HG03442 (cell line): Measurements from ENCODE around the gene INF2.

Experiments used
- ATAC-seq: cut with Tn5 transposase; IDR thresholded peaks from one replicate; pipeline ENCODE4 v1.9.1; 2021; ENCODE audit warnings: mild to moderate bottlenecking, moderate library complexity; ENCODE audit not compliant: unreplicated experiment

Gene INF2

DNA sequence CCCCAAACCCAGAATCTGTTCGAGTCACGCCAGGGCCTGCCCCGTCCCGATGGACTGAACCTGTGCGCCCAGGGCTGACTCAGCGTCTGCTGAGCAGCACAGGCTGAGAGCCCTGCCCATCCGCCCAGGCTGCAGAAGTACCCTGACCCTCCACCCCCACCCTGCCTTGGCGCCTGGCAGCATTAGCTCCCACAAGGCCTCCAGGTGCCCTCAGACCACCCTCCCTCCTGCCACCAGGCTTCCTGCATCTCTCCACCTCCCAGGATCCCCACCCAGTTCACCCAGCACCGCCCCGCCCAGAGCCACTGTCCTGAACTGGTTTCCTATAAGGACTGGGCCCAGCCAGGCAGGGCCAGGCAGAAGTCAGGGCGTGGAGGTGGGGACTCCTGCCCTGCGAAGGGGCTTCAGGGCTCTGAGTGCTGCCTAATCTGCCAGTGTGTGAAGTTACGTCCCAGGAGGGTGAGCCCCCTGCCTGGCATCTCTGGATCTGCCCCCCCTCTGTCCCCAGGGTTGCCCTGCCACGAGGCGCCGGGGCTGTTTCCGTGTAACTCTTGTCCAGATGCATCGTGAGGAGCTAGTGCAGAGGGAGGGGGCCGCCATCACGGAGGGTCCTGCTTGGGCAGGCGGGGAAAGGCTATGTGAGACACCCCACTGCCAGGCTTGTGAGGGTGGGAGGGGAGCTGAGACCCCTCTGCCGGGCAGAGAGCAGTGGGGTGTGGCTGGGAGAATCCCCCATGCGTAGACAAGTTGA is 43.7 kb downstream of the INF2 start:
- no peak for ATAC-seq

DNA sequence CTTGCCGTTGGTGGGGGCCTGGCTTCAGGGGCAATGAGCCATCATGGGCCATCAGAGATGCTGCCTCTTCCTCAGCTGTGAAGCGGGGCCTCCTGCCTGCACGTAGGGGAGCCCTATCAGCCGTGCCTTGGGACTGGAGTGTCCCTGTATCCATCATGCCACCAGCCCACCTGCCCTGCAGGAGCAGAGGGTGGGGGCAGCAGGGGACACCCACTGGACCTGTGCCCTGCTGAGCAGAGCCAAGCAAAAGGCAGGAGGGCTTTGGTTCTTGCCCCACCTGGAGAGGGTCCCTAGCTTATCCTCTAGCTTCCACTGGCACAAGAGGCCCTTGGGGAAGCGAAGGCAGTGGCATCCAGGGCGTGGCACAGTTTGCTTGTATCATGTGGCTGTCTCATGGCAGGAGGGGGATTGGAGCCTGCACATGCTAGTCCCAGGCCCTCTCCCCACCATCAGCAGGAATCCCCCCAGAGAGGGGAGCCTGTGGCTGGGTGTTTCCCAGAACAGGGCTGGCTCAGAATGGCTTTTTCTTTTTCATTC is 44.7 kb downstream of the INF2 start:
- ATAC-seq: no peak

DNA sequence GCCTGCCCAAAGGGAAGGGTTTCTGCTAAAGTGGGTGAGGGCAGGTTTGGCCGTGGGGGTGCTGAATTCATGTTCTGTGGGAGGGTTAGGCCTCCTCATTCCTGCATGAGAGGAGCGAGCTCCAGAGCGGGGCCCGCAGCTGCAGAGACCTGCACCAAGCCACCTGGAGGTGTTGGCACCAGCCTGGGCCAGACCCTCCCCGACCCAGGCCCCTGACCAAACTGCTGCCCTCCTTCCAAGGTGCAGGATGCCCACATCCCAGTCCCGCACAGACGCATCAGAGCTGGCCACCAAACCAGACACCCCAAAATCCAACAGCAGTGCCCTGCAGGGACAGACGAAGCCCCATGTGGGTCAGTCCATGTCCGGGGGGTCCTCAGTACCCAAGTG is 45.2 kb downstream of the INF2 start:
- ATAC-seq: no peak

DNA sequence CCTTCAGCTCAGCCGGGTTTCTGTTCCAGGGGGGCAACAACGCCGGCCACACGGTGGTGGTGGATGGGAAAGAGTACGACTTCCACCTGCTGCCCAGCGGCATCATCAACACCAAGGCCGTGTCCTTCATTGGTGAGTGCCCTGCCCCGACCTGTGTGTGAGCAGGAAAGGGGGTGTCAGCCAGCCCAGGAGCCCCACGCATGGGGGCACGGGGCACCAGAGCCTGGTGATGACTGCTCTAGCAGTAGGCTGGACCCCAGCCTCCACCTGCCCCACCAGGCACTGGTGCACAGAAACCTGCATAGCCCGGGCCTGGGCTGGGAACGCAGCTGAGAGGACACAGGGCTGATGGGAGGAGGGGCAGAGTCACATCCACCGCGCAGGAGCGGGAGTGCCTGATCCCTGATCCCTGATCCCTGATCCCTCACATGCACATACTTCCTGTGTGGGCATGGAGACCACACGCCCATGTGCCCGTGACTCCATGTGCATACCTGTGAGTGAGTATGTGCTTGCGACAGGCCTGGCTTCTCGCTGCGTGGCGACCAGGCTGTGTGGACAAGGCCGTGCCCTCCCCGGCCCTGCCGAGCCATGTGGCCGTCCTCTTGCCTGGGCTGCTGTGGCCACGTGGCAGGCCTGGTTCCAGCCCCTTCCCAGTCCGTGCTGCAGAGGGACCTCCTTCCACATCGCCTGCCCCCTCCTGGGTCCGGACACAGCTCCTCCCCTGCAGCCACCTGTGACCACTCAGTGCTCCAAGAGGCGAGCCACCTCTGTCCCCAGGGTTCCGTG is 45.8 kb downstream of the INF2 start:
- ATAC-seq: no peak

DNA sequence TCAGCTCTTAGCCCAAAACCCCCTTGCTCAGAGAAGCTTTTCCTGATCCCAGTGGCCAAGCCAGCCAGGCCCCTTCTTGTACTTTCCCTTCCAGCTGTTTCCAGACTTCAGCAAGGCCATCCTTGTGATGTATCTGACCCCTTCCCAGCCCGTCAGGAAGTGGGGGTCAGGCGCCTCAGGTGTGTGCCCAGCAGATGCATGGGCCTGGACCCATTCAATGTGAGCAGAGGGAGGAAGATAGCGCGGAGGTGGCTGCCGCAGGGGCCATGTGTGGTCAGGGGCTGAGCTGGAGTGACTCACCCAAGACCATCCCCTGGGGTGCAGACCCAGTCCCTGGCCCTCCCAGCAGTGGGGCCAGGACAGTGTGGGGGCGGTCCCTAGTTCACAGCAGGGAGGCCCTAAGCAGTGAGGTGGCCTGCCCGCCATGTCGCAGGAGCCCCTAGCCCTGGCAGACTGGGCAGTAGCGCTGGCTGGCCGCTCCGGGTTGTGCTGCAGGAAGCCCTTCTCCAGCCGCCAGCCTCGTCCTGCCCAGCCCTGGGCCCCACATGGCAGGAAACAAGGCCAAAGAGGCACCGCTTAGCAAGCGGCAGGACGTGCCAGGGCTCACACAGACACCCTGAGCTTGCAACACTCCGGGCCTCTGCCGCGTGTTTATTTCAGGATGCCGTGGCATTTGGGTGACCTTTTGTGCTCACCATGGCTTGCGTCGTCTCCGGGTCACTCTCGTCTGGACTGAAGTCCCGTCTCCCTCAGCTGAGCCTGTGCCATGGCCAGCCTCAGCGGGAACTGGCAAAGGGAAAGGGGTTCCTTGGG is 46.6 kb downstream of the INF2 start:
- no peak for ATAC-seq

DNA sequence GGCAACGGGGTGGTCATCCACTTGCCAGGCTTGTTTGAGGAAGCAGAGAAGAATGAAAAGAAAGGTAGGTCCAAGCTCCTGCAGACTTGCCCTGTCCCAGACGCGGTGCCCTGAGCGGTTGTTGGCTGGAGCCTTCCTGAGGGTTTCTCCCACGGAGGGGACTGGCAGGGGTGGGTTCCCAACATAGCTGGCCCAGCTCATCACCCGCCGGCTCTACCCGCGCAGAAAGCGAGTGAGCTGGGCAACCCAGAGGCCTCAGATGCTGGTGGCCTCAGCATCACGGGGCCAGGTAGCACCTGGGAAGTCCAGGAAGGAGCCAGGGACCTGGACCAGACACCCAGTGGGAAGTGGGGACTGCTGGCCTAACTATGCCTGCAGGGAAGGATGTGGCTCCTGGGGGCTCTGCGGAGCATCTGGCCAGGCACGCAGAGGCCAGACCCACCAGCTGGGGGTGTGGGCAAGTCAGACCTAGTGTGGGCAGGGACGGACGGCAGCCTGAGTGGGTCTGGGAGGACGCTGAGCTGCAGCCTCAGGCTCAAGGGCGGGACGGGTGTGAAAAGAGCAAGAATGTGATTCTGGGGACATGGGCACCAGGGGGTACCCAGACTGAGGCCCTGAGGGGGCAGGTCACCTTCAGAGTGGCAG is 49.1 kb downstream of the INF2 start:
- no peak for ATAC-seq

DNA sequence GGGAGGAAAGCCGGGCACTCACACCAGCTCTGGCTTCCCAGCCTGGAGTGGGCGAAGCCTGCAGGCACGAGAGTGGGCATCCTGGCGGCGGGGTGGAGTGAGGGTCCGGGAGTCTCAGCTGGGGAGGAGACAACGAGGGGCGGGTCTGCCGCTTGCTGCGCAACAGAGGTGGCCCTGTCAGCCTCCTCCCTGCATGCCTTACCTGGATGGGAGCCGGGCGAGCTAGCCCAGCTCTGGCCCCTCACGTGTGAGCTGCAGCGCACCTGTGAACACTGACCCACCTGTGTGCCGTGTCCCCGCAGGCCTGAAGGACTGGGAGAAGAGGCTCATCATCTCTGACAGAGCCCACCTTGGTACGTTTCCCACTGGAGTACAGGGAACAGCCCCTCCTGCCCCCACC is 49.6 kb downstream of the INF2 start:
- ATAC-seq: no peak

DNA sequence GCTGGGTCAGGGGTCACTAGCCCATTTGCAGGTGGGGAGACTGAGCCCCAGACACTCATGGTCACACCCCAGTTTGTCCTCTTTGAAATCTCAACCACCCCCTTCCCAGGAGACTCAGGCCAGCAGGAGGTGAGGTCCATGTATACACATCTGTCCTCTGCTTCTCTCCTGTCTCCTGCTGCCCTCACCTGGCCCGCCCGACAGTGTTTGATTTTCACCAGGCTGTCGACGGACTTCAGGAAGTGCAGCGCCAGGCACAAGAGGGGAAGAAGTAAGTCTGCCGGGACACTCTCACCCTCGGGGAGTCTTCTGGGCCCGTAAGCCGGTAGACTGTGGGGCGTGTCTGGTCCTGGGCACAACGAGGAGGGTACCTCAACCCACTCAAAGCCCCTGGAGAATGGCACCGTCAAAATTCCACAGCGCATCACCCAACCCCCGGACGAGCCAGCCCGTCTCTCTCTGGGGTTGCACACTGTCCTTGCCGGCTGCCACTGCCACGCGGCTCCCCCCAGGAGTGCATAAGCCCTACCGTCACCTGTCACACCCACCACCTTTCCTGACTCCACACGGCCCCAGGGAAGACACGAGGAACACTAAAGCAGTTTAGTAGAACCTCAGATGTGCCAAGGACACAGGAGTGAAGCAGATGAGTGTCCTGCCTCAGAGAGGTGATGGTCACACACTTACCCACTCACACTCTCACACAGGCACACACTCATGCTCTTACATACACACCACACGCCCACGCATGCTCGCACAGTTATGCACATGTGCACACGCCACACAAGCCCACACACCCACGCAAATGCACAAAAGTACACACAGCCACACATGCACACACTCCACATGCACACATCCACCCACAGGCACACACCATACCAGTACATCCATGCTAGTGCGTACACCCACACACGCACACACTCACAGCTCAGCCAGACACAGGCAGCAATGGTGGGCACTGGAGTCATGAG is 50.4 kb downstream of the INF2 start:
- no peak for ATAC-seq

DNA sequence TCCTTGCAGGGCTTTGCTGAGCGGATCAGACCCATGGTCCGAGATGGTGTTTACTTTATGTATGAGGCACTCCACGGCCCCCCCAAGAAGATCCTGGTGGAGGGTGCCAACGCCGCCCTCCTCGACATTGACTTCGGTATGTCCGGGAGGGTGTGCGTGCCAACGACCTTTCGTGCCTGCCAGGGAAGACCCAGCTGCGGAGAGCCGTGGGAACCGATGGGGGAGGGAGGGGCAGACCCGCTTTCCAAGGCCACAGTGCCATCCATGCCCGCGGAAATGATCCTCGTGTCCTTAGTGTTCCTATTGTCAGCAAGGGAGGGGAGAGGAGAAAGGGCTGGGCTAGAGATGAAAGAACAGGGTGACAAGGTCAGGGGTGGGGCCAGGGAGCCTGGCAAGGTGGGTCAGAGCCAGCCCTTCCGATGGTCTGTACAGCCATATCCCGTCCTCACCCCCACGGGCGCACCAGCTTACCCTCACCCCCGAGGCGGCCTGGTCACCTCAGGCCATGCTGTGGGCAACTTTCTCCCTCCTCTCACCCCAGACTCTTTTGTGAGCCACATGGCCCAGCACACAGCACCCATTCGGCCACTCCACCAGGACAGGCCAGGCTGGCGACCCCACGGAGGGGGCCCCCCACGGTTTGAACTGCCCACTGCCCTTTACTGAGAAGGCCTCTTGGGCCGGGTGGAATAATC is 51.8 kb downstream of the INF2 start:
- ATAC-seq: no peak

DNA sequence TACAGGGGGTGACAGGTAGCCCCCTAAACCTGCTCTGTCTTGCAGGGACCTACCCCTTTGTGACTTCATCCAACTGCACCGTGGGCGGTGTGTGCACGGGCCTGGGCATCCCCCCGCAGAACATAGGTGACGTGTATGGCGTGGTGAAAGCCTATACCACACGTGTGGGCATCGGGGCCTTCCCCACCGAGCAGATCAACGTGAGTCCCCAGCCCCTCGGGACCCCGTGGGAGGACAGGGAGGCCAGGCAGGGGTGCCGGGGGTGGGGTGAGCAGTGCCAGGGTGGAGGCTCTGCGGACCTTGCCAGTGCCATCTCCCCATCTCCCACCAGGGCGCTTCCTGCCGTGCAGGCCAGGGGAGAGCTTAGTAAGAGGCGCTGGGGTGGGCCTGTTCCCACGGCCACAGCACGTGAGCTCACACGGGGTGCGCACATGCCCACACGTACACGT is 52.4 kb downstream of the INF2 start:
- no peak for ATAC-seq

DNA sequence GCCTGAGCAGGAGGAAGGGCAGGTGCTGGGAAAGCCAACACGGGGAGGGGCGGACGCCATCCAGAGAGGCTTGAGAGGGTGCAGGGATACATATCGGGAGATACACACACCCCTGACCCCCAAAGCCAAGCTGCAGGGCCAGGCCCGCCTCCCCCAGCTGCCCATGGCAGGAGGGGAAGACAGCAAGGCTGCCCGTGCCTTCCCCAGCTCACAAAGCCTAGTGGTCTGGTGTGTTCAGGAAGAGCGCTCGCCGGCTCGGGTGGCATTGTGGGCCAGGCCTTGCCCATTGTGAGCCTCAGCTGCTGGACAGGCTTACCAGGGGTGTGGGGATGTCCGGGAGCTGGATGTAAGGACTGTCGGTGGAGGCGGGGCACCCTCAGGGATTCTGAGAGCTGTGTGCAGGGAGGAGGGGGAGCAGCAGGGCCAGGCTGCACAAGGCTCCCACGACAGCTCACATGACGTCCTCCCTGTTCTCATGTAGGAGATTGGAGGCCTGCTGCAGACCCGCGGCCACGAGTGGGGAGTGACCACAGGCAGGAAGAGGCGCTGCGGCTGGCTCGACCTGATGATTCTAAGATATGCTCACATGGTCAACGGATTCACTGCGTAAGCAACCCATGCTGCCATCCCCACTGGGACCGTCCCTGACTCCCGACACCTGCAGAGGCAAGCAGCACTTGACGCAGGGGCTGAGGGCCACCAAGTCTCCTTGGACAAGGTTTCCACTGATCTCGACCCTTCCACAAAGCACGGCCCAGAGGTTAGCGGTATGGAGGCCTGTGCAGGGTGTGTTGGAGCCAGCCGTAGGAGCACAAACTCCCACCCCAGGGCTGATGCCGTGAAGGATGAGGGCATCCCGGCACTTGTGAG is 53.4 kb downstream of the INF2 start:
- ATAC-seq: no peak

DNA sequence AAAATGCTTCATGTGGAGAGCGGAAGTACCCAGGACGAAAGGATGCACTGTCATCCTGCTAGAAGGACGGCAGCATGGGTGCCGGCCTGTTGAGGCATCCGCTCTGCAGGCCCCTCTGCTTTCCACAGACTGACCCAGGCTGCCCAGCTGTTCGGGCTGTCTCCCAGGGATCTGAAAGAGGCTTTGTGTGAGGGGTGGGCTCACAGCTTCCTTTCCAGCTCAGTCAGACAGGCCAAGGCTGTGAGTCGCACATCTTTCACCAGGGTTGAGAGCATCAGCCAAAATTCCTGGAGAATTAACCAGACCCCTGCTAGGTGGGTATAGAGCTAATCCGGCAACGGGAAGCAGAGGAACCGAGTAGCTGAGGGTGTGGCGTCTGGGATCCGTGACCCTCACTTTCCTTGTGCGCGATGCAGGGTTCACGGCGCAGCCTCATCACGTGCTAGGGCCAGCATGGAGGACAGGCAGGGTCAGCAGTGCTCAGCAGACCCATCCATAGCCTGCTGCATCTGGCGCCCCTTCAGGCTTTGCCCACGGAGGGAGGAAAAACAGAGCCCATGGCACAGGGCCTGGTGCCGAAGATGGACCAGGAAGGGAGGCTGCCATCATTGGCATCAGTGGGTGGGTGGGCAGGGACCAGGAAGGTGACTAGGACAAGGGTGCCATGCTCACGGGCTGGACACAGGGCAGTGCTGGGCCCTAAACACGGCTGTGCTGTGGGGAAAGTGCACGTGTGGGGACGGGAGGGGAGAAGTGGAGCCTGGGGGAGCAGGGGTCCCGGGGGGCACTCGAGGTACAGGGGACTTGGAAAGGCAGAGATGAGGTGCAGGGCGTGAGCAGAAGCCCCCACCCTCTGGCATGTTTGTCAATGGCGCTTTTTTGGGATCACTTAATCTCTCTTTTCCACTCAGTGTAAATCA is 54.3 kb downstream of the INF2 start:
- ATAC-seq: no peak

DNA sequence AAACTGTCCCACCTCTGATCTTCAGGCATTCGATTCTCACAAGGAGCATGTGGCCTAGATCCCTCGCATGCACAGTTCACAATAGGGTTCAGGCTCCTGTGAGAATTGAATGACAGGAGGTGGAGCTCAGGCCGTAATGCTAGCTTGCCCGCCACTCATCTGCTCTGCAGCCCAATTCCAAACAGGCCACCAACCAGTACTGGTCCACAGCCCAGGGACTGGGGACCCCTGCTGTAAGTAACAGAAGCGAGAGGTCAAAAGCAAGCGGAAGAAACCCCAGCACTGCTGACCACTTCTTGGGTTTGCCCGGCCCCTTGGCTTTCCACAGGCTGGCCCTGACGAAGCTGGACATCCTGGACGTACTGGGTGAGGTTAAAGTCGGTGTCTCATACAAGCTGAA is 55.1 kb downstream of the INF2 start:
- no peak for ATAC-seq

DNA sequence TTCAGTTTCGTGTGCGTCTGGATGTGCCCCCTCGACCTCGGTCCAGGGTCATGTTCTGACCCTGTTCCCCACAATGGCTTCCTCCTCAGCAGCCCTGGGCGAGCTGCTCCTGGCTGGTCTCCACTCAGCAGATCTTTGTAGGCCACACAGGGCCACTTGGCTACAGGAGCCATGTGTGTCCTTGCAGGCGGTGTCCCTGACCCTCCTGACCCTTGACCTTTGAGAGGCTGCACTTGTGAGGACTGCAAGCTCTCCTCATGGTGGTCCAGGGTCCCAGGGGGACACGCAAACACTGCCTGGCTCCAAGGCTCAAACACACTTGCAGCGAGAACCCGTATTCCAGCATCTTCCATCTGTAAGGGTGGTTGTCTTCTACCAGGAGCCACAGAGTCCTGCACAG is 56.0 kb downstream of the INF2 start:
- ATAC-seq: no peak

DNA sequence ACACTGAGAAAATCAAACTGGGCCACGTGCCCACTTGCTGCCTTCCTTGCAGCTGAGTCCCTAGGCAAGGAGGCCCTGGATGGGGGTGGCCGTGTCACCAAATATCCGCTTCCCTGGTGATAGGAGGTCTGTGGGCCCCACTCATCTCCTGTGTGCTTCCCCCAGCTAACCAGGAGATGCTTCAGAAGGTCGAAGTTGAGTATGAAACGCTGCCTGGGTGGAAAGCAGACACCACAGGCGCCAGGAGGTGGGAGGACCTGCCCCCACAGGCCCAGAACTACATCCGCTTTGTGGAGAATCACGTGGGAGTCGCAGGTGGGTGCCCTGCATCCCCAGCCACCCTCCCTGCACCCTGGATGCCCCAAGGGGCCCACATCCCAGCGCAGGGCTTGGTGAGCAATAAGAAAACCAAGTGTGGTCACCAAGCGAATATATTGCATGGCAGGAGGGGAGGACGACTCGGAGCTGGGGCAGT is 56.7 kb downstream of the INF2 start:
- no peak for ATAC-seq

DNA sequence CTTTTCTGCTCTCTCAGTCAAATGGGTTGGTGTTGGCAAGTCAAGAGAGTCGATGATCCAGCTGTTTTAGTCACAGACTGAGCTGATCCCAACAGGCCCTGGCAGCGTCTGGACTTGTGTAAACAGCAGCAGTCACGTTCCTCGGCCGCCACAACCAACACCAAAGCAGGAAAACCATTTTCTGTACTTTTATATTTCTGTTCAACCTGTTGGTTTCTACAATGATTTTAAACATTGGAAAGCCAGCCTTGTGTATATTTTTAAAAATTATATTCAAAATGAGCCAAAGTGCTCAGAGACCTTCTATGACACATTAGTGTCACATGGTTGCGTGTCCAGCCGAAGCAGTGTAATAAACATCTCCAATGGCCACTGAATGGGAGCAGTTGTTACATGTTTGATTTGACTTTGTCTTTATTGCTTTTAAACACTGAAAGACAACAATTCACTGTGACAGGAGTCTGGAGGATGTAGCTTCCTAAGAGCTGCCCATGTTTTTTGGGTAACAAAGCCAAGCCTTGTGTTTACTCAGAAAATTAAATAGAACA is 57.6 kb downstream of the INF2 start:
- no peak for ATAC-seq

DNA sequence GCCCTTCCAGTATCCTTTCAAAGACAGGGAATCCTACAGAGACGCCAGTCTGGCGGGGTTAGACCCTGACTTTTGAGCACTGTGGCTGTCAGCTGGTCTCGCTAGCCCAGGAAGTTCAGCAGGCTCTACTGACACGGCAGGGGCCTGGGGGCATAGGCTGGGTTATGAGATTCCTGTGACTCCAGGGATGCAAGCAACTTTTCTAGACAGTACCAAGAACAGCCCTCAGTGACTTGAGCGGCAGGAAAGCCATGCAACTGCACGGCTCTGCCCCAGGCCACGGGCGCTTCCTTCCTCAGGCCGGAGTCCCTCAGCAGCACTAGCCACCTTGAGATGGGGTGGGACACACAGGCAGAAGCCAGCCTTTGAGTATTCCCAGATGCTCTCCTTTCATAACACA is 58.5 kb downstream of the INF2 start:
- no peak for ATAC-seq
